ENCODE data around the gene RARRES2. TPM values are rescaled to one million over a fixed set of nuclear protein-coding genes. Genes with fewer than 3 reads are reported as not detected.
A peak's percentile ranks its signal among the peaks of the same experiment; 100 is the strongest.

The RARRES2 gene
- total RNA-seq, 1 experiment from 2014 or later: not detected

GRCh38 chr7:150378853-150379440 is 37.5 kb upstream of the RARRES2 start, which contains the start of gene ZNF775:
Gene ZNF775 (plus strand): TSS chr7:150379330. CDS start chr7:150388471, 9,141 bp downstream.
- in situ Hi-C loops (cut with HindIII; ENCODE audit: low pct_unique_long_range_greater_than_20kb, low sequenced_read_pairs): no loop called here
- peak; percentile 96 for DNase-seq (ENCODE audit: low read depth, low spot score)

- peak; percentile 67 for DNase-seq (ENCODE audit: low read depth, low spot score)
- in situ Hi-C loops (cut with HindIII; ENCODE audit: low pct_unique_long_range_greater_than_20kb, low sequenced_read_pairs): no loop called here
Observed at GRCh38 chr7:150378115-150378852, 36.9 kb upstream of the RARRES2 start.

- no peak for DNase-seq (ENCODE audit: low read depth, low spot score)
- in situ Hi-C loops (cut with HindIII; ENCODE audit: low pct_unique_long_range_greater_than_20kb, low sequenced_read_pairs): no loop called here
Observed at GRCh38 chr7:150377635-150378034, 36.2 kb upstream of the RARRES2 start.

GRCh38 chr7:150377196-150377595 is 35.8 kb upstream of the RARRES2 start:
- in situ Hi-C loops (cut with HindIII; ENCODE audit: low pct_unique_long_range_greater_than_20kb, low sequenced_read_pairs): no loop called here
- no peak for DNase-seq (ENCODE audit: low read depth, low spot score)

GRCh38 chr7:150376560-150376959 is 35.1 kb upstream of the RARRES2 start:
- no peak for DNase-seq (ENCODE audit: low read depth, low spot score)
- in situ Hi-C loops (cut with HindIII; ENCODE audit: low pct_unique_long_range_greater_than_20kb, low sequenced_read_pairs): no loop called here

- in situ Hi-C loops (cut with HindIII; ENCODE audit: low pct_unique_long_range_greater_than_20kb, low sequenced_read_pairs): no loop called here
- DNase-seq (ENCODE audit: low read depth, low spot score): no peak
Observed at GRCh38 chr7:150375662-150376521, 34.5 kb upstream of the RARRES2 start.

- in situ Hi-C loops (cut with HindIII; ENCODE audit: low pct_unique_long_range_greater_than_20kb, low sequenced_read_pairs): no loop called here
- no peak for DNase-seq (ENCODE audit: low read depth, low spot score)
Observed at GRCh38 chr7:150374472-150374871, 33.0 kb upstream of the RARRES2 start.

- in situ Hi-C loops (cut with HindIII; ENCODE audit: low pct_unique_long_range_greater_than_20kb, low sequenced_read_pairs): no loop called here
Observed at GRCh38 chr7:150374026-150374425, 32.6 kb upstream of the RARRES2 start.

GRCh38 chr7:150373049-150373801 is 31.8 kb upstream of the RARRES2 start:
- in situ Hi-C loops (cut with HindIII; ENCODE audit: low pct_unique_long_range_greater_than_20kb, low sequenced_read_pairs): no loop called here
- no peak for DNase-seq (ENCODE audit: low read depth, low spot score)

More at GRCh38 chr7:150374026-150374425, 32.6 kb upstream of the RARRES2 start:
- DNase-seq (ENCODE audit: low read depth, low spot score): no peak

GRCh38 chr7:150372271-150373048 is 31.0 kb upstream of the RARRES2 start:
- DNase-seq (ENCODE audit: low read depth, low spot score): no peak
- in situ Hi-C loops (cut with HindIII; ENCODE audit: low pct_unique_long_range_greater_than_20kb, low sequenced_read_pairs): no loop called here

GRCh38 chr7:150371996-150372270 is 30.5 kb upstream of the RARRES2 start:
- no peak for DNase-seq (ENCODE audit: low read depth, low spot score)
- in situ Hi-C loops (cut with HindIII; ENCODE audit: low pct_unique_long_range_greater_than_20kb, low sequenced_read_pairs): no loop called here

- in situ Hi-C loops (cut with HindIII; ENCODE audit: low pct_unique_long_range_greater_than_20kb, low sequenced_read_pairs): no loop called here
- no peak for DNase-seq (ENCODE audit: low read depth, low spot score)
Observed at GRCh38 chr7:150371131-150371995, 29.9 kb upstream of the RARRES2 start.

GRCh38 chr7:150370612-150371071 is 29.2 kb upstream of the RARRES2 start:
- no peak for DNase-seq (ENCODE audit: low read depth, low spot score)
- in situ Hi-C loops (cut with HindIII; ENCODE audit: low pct_unique_long_range_greater_than_20kb, low sequenced_read_pairs): no loop called here

- in situ Hi-C loops (cut with HindIII; ENCODE audit: low pct_unique_long_range_greater_than_20kb, low sequenced_read_pairs): no loop called here
- DNase-seq (ENCODE audit: low read depth, low spot score): no peak
Observed at GRCh38 chr7:150369748-150370501, 28.5 kb upstream of the RARRES2 start.

GRCh38 chr7:150368884-150369747 is 27.7 kb upstream of the RARRES2 start:
- DNase-seq (ENCODE audit: low read depth, low spot score): peak; percentile 62
- in situ Hi-C loops (cut with HindIII; ENCODE audit: low pct_unique_long_range_greater_than_20kb, low sequenced_read_pairs): no loop called here
